NCI-H82 treated with DMSO at 0.1 percent for 48 hours (cell line): Measurements from ENCODE around the gene RRP1B.

ENCODE experiments used
- DNase-seq: peaks from one replicate; lab custom pipeline; 2025; ENCODE audit not compliant: unreplicated experiment; lab: John Stamatoyannopoulos, UW

The RRP1B gene

DNA sequence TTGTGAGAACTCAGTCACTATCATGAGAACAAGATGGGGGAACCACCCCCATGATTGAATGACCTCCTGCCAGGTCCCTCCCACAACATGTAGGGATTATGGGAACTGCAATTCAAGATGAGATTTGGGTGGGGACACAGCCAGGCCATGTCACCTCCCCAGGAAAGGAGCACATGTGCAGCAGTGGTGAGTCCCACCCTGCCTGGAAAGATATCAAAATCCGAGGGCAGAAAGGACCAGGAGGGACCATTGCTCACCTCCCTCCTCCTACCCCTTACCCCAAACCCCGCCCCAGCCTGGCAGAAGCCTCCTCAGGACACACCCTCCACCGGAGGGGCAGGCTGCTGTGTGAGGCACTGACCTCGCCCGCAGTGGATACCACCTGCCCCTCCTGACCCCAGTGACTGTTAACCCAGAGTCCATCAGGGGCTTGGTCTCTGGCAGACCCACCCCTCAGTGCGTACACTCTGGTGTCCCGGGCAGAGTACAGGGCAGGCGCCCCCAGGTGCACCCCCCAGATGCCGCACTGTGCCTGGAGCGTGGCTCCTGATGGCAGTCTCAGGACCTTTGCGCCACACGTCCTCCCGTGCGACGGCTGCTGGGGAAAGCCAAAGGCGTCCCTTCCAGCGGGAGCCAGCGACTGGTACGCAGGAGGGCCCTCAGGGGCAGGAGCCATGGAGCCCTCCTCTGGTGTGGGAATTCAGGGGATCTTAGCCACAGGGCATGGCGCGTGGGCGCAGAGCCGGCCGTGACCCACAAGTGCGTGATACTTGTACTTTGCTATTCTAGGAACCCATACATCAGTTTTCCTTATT is 80.5 kb downstream of the RRP1B start:
- no peak for DNase-seq

DNA sequence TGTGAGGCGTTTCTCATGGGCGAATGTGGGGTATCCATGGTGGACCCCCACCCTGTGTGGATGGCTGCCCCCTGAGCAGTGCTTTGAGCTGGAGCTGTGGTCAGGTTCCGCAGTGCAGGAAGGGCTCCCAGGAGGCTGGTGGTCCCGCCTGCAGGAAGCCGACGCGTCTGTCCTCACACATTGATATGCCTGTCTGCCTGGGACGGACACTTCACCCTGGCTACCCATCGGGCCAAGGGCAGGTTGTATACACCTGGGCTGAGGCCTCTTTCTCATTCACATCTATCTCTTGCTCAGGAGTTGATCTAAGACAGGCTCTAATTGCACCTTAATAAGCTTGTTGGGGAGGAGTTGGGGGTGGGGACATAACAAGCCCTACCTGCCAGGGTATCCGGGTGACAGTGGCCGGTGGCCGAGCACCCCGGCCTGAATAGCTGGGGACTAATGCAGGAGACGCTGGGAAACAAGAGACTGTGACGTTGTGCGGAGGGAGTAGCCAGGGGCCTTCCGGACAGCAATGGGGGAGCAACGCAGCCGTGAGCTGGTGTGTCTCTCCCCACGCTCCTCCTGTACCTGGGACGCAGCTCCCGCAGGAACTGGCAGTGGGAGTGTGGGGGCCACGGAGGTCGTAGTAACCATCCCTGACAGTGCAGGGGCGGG is 81.3 kb downstream of the RRP1B start:
- DNase-seq, result peak; percentile 4

DNA sequence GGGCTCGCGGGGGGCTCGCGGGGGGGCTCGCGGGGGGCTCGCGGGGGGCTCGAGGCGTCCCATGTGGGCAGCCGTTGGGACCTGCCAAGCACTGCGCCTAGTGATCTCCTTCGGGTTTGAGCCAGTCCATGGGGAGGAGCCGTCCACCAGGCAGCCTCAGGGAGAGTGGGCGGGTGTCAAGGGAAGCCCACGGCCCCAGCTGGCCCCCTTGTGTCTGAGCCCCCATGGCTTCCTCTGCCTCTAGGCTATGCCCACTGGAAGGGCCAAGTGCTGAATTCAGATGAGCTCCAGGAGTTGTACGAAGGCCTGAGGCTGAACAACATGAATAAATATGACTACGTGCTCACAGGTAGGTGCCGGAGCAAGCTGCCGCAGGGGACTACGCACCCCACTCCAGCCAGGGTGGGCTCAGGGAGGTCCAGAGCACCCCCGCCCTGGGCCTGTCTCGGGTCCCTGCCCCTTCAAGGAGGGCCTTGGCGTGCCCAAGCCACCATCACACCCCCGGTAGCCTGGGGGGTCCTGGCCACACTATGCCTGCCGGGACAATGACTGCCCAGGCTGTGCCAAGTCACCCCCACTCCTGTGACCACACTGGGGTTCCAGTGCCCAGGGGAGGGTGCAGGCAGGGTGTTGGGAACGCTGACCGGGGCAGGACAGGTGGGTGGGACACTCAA is 82.2 kb downstream of the RRP1B start:
- DNase-seq, result no peak

DNA sequence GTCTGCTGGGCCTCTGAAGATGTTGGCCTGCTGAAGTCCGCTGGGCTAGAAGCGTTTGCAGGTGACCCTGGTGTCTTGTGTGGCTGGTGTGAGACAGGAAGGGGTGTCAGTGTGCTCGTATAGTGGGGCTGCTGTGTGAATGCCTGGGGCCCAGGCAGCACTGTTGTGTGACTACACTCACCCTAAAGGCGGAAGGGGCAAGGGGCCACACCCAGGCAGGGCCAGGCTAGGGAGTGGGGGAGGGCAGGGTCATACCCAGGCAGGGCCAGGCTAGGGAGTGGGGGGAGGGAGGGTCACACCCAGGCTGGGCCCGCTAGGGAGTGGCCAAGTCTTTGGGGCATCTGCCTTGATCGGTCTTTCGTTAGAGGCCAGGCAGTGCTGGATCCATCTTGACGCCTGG is 84.6 kb downstream of the RRP1B start:
- no peak for DNase-seq

DNA sequence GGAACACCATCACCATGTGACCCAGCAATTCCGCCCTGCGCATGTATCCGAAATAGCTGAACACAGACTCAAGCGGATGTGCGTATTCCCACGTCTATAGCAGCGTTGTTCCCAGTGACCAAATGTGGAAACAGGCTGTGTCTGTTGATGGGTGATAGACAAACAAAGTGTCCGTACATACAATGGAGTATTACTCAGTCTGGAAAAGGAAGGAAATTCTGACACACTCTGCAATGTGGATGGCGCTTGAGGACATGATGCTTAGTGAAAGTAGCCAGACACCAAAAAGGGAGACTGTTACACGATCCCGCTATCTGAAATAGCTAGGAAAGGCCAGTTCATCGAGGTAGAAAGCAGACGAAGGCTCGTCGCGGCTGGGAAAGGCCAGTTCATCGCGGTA is 85.4 kb downstream of the RRP1B start:
- no peak for DNase-seq
